H9 (cell line): ENCODE data around the gene DENND1A. TPM values are rescaled to one million over a fixed set of nuclear protein-coding genes. Genes with fewer than 3 reads are reported as not detected.

Experiments
- DNase-seq: peaks from one replicate; pipeline ENCODE4 v3.0.0-alpha.2; 2017
- H2AFZ ChIP-seq: one replicate; pipeline ENCODE4 v1.6.1; 2013; ENCODE audit warnings: mild to moderate bottlenecking, low read length, control low read depth, moderate library complexity
- H2AK5ac ChIP-seq: 2 replicates; pipeline ENCODE4 v1.6.1; 2013; ENCODE audit warnings: low read length, control low read depth, mixed read lengths; ENCODE audit not compliant: insufficient read length
- H2BK120ac ChIP-seq: one replicate; pipeline ENCODE4 v1.6.1; 2013; ENCODE audit warnings: low read depth, mild to moderate bottlenecking, low read length, control low read depth, inconsistent platforms; ENCODE audit not compliant: poor library complexity, severe bottlenecking
- H2BK12ac ChIP-seq: 2 replicates; pipeline ENCODE4 v1.6.1; 2013; ENCODE audit warnings: low read length, control low read depth, mixed read lengths, low read depth; ENCODE audit not compliant: insufficient read length
- H2BK15ac ChIP-seq: 2 replicates; pipeline ENCODE4 v1.6.1; 2013; ENCODE audit warnings: low read depth, low read length, control low read depth
- H2BK20ac ChIP-seq: one replicate; pipeline ENCODE4 v1.6.1; 2013; ENCODE audit warnings: low read depth, mild to moderate bottlenecking, low read length, control low read depth, inconsistent platforms; ENCODE audit not compliant: poor library complexity, severe bottlenecking
- H2BK5ac ChIP-seq: 2 replicates; pipeline ENCODE4 v1.6.1; 2013; ENCODE audit warnings: low read length, control low read depth, mixed read lengths; ENCODE audit not compliant: insufficient read length
- H3K14ac ChIP-seq: 2 replicates; pipeline ENCODE4 v1.6.1; 2013; ENCODE audit warnings: low read length, control low read depth; ENCODE audit not compliant: insufficient read depth
- H3K18ac ChIP-seq: 2 replicates; pipeline ENCODE4 v1.6.1; 2013; ENCODE audit warnings: low read depth, mild to moderate bottlenecking, mixed read lengths, low read length, control low read depth; ENCODE audit not compliant: insufficient read length
- H3K23ac ChIP-seq: 2 replicates; pipeline ENCODE4 v1.6.1; 2013; ENCODE audit warnings: low read length, control low read depth, mixed read lengths, low read depth; ENCODE audit not compliant: insufficient read length
- H3K23me2 ChIP-seq: 2 replicates; pipeline ENCODE4 v1.6.1; 2013; ENCODE audit warnings: low read depth, mild to moderate bottlenecking, mixed read lengths, low read length, control low read depth; ENCODE audit not compliant: insufficient read length, poor library complexity, severe bottlenecking
- H3K27ac ChIP-seq: 2 replicates; pipeline ENCODE4 v1.5.1; 2013; ENCODE audit warnings: low read length, control low read depth, mixed read lengths, low read depth; ENCODE audit not compliant: insufficient read length
- H3K27me3 ChIP-seq: 2 replicates; pipeline ENCODE4 v1.6.1; 2013; ENCODE audit warnings: low read length, control low read depth, inconsistent platforms; ENCODE audit not compliant: insufficient read depth
- H3K4ac ChIP-seq: 2 replicates; pipeline ENCODE4 v1.6.1; 2013; ENCODE audit warnings: low read depth, mild to moderate bottlenecking, control low read depth, inconsistent platforms, low read length, moderate library complexity
- H3K4me1 ChIP-seq: 2 replicates; pipeline ENCODE4 v1.6.1; 2013; ENCODE audit warnings: low read length, control low read depth, inconsistent platforms; ENCODE audit not compliant: insufficient read depth
- H3K4me2 ChIP-seq: 2 replicates; pipeline ENCODE4 v1.6.1; 2013; ENCODE audit warnings: low read length, control low read depth, mixed read lengths; ENCODE audit not compliant: insufficient read length, insufficient read depth
- H3K56ac ChIP-seq: 2 replicates; pipeline ENCODE4 v1.6.1; 2013; ENCODE audit warnings: low read depth, mild to moderate bottlenecking, mixed read lengths, low read length, control low read depth; ENCODE audit not compliant: insufficient read length
- H3K79me1 ChIP-seq: 2 replicates; pipeline ENCODE4 v1.6.1; 2013; ENCODE audit warnings: low read depth, mild to moderate bottlenecking, moderate library complexity, low read length, control low read depth, inconsistent platforms; ENCODE audit not compliant: insufficient read depth, poor library complexity, severe bottlenecking
- H3K79me2 ChIP-seq: 2 replicates; pipeline ENCODE4 v1.6.1; 2013; ENCODE audit warnings: low read length, control low read depth, inconsistent platforms; ENCODE audit not compliant: insufficient read depth
- H3K9ac ChIP-seq: 2 replicates; pipeline ENCODE4 v1.6.1; 2013; ENCODE audit warnings: low read length, control low read depth, mixed read lengths; ENCODE audit not compliant: insufficient read length; ENCODE audit errors: extremely low read depth
- H3K9me3 ChIP-seq: one replicate; pipeline ENCODE4 v1.6.1; 2013; ENCODE audit warnings: low read depth, low read length, inconsistent platforms; ENCODE audit not compliant: control insufficient read depth
- H3T11ph ChIP-seq: one replicate; pipeline ENCODE4 v1.6.1; 2013; ENCODE audit warnings: mild to moderate bottlenecking, low read length, control low read depth, inconsistent platforms
- H4K20me1 ChIP-seq: one replicate; pipeline ENCODE4 v1.6.1; 2013; ENCODE audit not compliant: control insufficient read depth, insufficient read length, insufficient read depth
- H4K5ac ChIP-seq: 2 replicates; pipeline ENCODE4 v1.6.1; 2013; ENCODE audit warnings: low read depth, mild to moderate bottlenecking, mixed read lengths, low read length, control low read depth; ENCODE audit not compliant: insufficient read length
- H4K8ac ChIP-seq: replicated peaks from 2 replicates; pipeline ENCODE4 v1.6.1; 2013; ENCODE audit warnings: low read length, control low read depth, mixed read lengths, low read depth; ENCODE audit not compliant: insufficient read length
- H4K91ac ChIP-seq: 2 replicates; pipeline ENCODE4 v1.6.1; 2013; ENCODE audit warnings: low read depth, mild to moderate bottlenecking, moderate library complexity, mixed read lengths, low read length, control low read depth; ENCODE audit not compliant: insufficient read length
- H3K27ac Mint-ChIP-seq, 3 experiments: 2 replicates in 2 of 3; 3 replicates in 1 of 3; pipeline ENCODE4 v1.8.0; 2020 to 2021; ENCODE audit warnings: mixed read lengths in 3 of 3, mild to moderate bottlenecking in 1 of 3, moderate library complexity in 1 of 3
- H3K27me3 Mint-ChIP-seq: 2 replicates; pipeline ENCODE4 v1.8.0; 2021; ENCODE audit warnings: low read depth, mild to moderate bottlenecking, moderate library complexity, mixed read lengths
- H3K36me3 Mint-ChIP-seq, 3 experiments: 2 replicates in 2 of 3; 3 replicates in 1 of 3; pipeline ENCODE4 v1.8.0; 2020 to 2021; ENCODE audit warnings: low read depth in 3 of 3, mixed read lengths in 3 of 3; ENCODE audit not compliant: insufficient read depth in 1 of 3
- H3K4me1 Mint-ChIP-seq, 2 experiments: 2 replicates each; pipeline ENCODE4 v1.8.0; 2020; ENCODE audit warnings: mixed read lengths in 2 of 2
- H3K4me3 Mint-ChIP-seq, 2 experiments: 2 replicates in 1 of 2; 3 replicates in 1 of 2; pipeline ENCODE4 v1.8.0; 2020 to 2021; ENCODE audit warnings: mild to moderate bottlenecking in 2 of 2, mixed read lengths in 2 of 2, moderate library complexity in 1 of 2
- H3K9me3 Mint-ChIP-seq, 2 experiments: 2 replicates in 1 of 2; 3 replicates in 1 of 2; pipeline ENCODE4 v1.8.0; 2020; ENCODE audit warnings: mild to moderate bottlenecking in 2 of 2, mixed read lengths in 2 of 2, moderate library complexity in 1 of 2
- CTCF ChIP-seq: fragments of 200-600 bp; sonication (generic); conservative IDR thresholded peaks from 3 replicates; pipeline ENCODE4 v1.8.0; 2021; ENCODE audit warnings: antibody characterized with exemption, mild to moderate bottlenecking
- total RNA-seq: library from RNA; stranded (reverse); gene quantifications from 2 replicates; pipeline ENCODE4 v1.2.1, GENCODE V29; 2021

The DENND1A gene
- total RNA-seq, 1 experiment from 2014 or later = 20.4 TPM

GRCh38 chr9:123894822-123895221 lies 35.1 kb downstream of the DENND1A start:
- Mint-ChIP-seq H3K36me3 (peaks cover 0 to 8% (median 4%) of the 10 kb centered on the region in 3 experiments; a peak in 2 of 7 replicates), H3K27me3 (no peaks in the 10 kb centered on the region), H3K4me3 (no peak overlapping the region), H3K4me1 (peaks cover 55 to 57% of the 10 kb centered on the region in 2 experiments), H3K27ac (peak overlapping the region; percentile 69 to 92 (median 87); a peak in 3 of 7 replicates), H3K9me3 (no peaks in the 10 kb centered on the region; a peak in 1 of 5 replicates)
- no peak overlapping the region for H2AFZ ChIP-seq
- no peak overlapping the region for H2BK5ac ChIP-seq
- H2BK120ac ChIP-seq = no peak overlapping the region
- no peak for DNase-seq
- H3K9me3 ChIP-seq = no peaks in the 10 kb centered on the region
- no peak overlapping the region for H3K4me2 ChIP-seq
- no peak overlapping the region for H3K23ac ChIP-seq
- TF ChIP-seq CTCF = no peak
- no peak overlapping the region for H4K5ac ChIP-seq
- no peak overlapping the region for H2BK20ac ChIP-seq
- H3K4ac ChIP-seq = no peak overlapping the region
- H2BK15ac ChIP-seq = no peak overlapping the region
- H2BK12ac ChIP-seq = no peak overlapping the region
- H3K23me2 ChIP-seq = no peaks in the 10 kb centered on the region
- no peak overlapping the region for H4K8ac ChIP-seq
- peaks cover 6% of the 10 kb centered on the region for H3K79me1 ChIP-seq
- H3K79me2 ChIP-seq = 0 out of 2 replicates have a peak, but pooled peaks cover 1% of the 10 kb centered on the region
- H3K27me3 ChIP-seq = no peaks in the 10 kb centered on the region
- no peaks in the 10 kb centered on the region for H4K20me1 ChIP-seq
- no peak overlapping the region for H3K56ac ChIP-seq
- H3K18ac ChIP-seq = no peak overlapping the region
- no peak overlapping the region for H4K91ac ChIP-seq
- H2AK5ac ChIP-seq = no peak overlapping the region
- H3K14ac ChIP-seq = no peak overlapping the region
- no peak overlapping the region for H3T11ph ChIP-seq
- no peak overlapping the region for H3K27ac ChIP-seq
- peaks cover 13% of the 10 kb centered on the region; the same call in 1 of the 2 replicates for H3K4me1 ChIP-seq
- H3K9ac ChIP-seq = no peak overlapping the region
